Measurements from ENCODE around the gene DNLZ. TPM values are rescaled to one million over a fixed set of nuclear protein-coding genes. Genes with fewer than 3 reads are reported as not detected.

DNLZ gene
- total and polyA plus RNA-seq, 12 donors: 23.3 to 49.2 (median 32.5) TPM

GRCh38 chr9:136392538-136393449 lies 29.2 kb upstream of the DNLZ start:
- H3K27ac ChIP-seq: no peak overlapping the region
- DNase-seq (no peak), ATAC-seq (no peak)
- peaks cover 3 to 98% (median 68%) of the 10 kb centered on the region in 9 donors for H3K36me3 ChIP-seq
- H3K27me3 ChIP-seq: no peaks in the 10 kb centered on the region
- H3K4me1 ChIP-seq: no peaks in the 10 kb centered on the region
- no peak overlapping the region for H3K4me3 ChIP-seq
- intact Hi-C loops (cut with DNase I): no loop called here
- TF ChIP-seq CTCF (IDR thresholded peaks at IDR 0.05): no peak
- no peaks in the 10 kb centered on the region for H3K9me3 ChIP-seq
- 79 to 80% methylated on average over 21 of the region's 21 CpGs for WGBS, 2 donors

GRCh38 chr9:136391737-136392537 lies 28.4 kb upstream of the DNLZ start:
- H3K4me3 ChIP-seq: no peak overlapping the region
- H3K9me3 ChIP-seq: no peaks in the 10 kb centered on the region
- intact Hi-C loops (cut with DNase I): no loop called here
- WGBS, 2 donors: 89 to 92% methylated on average over 28 of the region's 28 CpGs
- ATAC-seq (no peak), DNase-seq (no peak)
- TF ChIP-seq CTCF (IDR thresholded peaks at IDR 0.05): no peak
- no peaks in the 10 kb centered on the region for H3K4me1 ChIP-seq
- H3K36me3 ChIP-seq: peaks cover 6 to 100% (median 74%) of the 10 kb centered on the region in 9 donors
- no peak overlapping the region for H3K27ac ChIP-seq
- H3K27me3 ChIP-seq: no peaks in the 10 kb centered on the region

GRCh38 chr9:136389396-136389795 lies 25.9 kb upstream of the DNLZ start:
- H3K27me3 ChIP-seq: no peaks in the 10 kb centered on the region
- no peak for ATAC-seq
- H3K4me1 ChIP-seq: no peaks in the 10 kb centered on the region
- no peaks in the 10 kb centered on the region for H3K9me3 ChIP-seq
- no peak overlapping the region for H3K27ac ChIP-seq
- no peak for TF ChIP-seq CTCF (IDR thresholded peaks at IDR 0.05)
- intact Hi-C loops (cut with DNase I): no loop called here
- WGBS, 2 donors: 90% methylated on average over 14 of the region's 14 CpGs
- peaks cover 0 to 100% (median 64%) of the 10 kb centered on the region in 9 donors for H3K36me3 ChIP-seq
- DNase-seq: no peak
- H3K4me3 ChIP-seq: no peak overlapping the region

GRCh38 chr9:136387217-136387616 lies 23.7 kb upstream of the DNLZ start:
- no peak for DNase-seq
- ATAC-seq: no peak
- Histone ChIP-seq H3K9me3 (no peaks in the 10 kb centered on the region), H3K27me3 (no peaks in the 10 kb centered on the region), H3K4me3 (no peak overlapping the region), H3K4me1 (no peaks in the 10 kb centered on the region), H3K27ac (no peak overlapping the region), H3K36me3 (peaks cover 0 to 97% (median 60%) of the 10 kb centered on the region in 9 donors)
- intact Hi-C loops (cut with DNase I): no loop called here
- no peak for TF ChIP-seq CTCF (IDR thresholded peaks at IDR 0.05)
- WGBS, 2 donors: 96% methylated on average over 19 of the region's 19 CpGs

All from heart right ventricle (tissue), 16 donors.